ENCODE results near the gene USP36.

GRCh38 chr17:78808163-78808562 lies 32.5 kb downstream of the USP36 start:
- TF ChIP-seq GATA3 (IDR thresholded peaks at IDR 0.05; ENCODE audit: low read depth, low read length) (no peak), GATA2 (IDR thresholded peaks at IDR 0.05; ENCODE audit: low read depth, low read length) (no peak)

All from SH-SY5Y (cell line).